SH-SY5Y (cell line): ENCODE measurements around the gene POMGNT2.

Source experiments
- GATA2 ChIP-seq: IDR thresholded peaks from 2 replicates; pipeline ENCODE4 v1.6.1; 2011; ENCODE audit warnings: mild to moderate bottlenecking, low read depth, low read length
- GATA3 ChIP-seq: IDR thresholded peaks from 2 replicates; pipeline ENCODE4 v1.6.1; 2011; ENCODE audit warnings: low read depth, mild to moderate bottlenecking, low read length, moderate library complexity

Gene POMGNT2

GRCh38 chr3:43123895-43124294 lies 18.0 kb upstream of the POMGNT2 start:
- TF ChIP-seq GATA2 (no peak), GATA3 (no peak)

GRCh38 chr3:43120937-43121336 lies 15.1 kb upstream of the POMGNT2 start:
- TF ChIP-seq GATA2 (no peak), GATA3 (no peak)

DNA sequence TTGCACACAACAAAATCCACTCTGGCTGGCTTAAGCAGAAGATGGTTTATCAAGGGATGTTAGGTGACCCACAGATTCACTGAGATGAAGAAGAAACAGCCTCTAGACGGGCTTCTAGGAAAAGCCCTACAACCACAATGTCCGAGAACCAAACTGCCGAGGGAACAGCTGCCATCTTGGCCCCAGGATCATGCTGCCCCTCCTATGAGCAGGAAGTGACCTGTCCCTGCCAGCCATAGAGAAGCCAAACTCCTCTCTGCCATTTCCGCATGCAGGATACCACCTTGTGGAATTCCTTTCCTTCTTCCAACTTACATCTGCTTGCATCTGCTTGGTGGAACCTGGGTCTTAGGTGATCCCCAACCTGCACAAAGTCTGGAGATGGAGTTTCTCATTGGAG lies 11.4 kb upstream of the POMGNT2 start:
- TF ChIP-seq GATA3 (no peak), GATA2 (no peak)

DNA sequence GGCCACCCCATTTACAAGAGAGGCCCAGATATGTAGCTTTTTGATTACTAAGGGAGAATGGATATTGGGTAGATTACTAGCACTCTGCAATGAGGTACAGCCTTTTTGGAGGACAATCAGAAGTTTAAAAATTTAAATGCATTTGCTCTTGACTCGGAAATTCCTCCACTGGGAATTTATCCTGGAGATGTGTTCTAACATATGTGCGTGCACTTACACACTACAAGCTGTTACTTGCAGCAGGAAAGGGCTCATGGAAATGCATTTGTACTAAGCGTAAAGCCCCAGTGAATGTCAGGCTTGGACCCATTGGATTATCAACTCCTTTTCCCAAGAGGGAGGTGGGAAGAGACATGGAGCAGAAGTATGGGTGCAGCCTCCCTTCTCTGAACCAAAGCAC lies 7.8 kb upstream of the POMGNT2 start:
- TF ChIP-seq GATA3 = no peak
- no peak for TF ChIP-seq GATA2

DNA sequence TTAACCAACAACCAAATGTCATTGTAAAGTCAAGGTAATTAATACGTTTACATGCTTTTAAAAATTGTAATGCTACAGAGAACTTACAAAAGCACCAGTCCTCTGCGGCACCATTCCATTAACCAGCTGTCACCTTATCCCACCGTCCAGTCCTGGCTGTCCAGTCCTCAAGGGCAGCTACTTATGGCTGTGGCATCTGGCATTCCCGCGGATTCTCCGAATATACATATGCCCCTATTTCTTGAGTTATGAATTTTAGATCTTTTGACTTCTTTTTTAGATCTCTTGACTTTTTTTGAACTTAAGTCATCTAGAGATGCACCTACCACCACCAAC lies 382 bp upstream of the POMGNT2 start:
- TF ChIP-seq GATA2 = no peak
- TF ChIP-seq GATA3 = no peak

GRCh38 chr3:43104660-43105595 lies 951 bp downstream of the POMGNT2 start:
- TF ChIP-seq GATA3 = no peak
- TF ChIP-seq GATA2 = no peak

GRCh38 chr3:43104039-43104438 lies 1.8 kb downstream of the POMGNT2 start:
- no peak for TF ChIP-seq GATA2
- no peak for TF ChIP-seq GATA3

DNA sequence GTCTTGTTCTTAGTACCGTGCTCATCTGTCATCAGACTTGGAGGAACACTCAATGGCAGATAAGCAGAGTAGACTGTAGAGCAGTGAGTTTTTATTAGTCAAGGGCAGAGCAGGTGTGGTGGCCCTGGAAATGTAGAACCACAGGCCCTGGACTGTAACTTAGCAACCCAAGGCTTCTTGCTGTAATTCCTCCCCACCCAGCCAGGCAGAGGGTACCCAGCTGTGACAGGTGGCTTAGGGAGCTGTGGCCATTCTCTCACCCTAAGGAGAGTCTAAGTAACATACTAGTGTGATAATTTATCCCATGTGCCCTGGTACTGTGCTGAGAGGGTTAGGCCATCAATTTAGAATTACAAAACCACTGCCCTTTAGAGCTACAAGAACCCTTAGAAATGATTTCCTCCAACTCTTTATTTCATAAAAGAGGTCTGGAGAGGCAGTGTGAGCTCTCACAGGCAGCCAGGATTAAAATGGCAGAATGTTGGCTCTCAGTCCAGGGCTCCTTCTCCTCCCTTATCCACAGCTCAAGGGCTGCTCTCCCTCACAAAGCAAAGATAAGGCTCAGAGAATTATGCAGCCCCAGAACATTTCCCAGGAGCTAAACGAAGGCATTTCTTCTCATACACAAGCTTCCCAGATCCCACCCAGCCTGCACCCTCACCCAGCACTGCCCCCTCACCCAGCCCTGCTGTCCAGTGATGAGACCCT lies 3.0 kb downstream of the POMGNT2 start:
- TF ChIP-seq GATA3 (no peak), GATA2 (no peak)

DNA sequence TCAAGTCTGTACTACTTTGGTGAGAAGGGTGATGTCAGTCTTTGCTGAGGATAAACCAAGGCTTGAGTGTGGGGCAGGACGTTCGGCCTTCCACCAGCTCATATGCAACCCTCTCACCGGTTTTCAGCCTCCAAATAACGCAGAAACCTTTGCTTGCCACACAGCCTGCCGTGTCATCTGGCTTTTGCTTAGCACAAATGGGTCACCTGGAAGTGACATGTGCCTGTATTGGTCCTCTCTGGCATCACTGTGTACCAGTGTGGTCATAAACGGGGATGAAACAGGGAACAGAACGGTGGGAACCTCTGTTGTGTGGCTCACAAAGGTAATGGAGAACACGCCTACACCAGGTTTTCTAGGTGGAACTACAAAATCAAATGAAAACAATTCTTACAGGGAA lies 7.1 kb downstream of the POMGNT2 start:
- no peak for TF ChIP-seq GATA3
- TF ChIP-seq GATA2 = no peak

DNA sequence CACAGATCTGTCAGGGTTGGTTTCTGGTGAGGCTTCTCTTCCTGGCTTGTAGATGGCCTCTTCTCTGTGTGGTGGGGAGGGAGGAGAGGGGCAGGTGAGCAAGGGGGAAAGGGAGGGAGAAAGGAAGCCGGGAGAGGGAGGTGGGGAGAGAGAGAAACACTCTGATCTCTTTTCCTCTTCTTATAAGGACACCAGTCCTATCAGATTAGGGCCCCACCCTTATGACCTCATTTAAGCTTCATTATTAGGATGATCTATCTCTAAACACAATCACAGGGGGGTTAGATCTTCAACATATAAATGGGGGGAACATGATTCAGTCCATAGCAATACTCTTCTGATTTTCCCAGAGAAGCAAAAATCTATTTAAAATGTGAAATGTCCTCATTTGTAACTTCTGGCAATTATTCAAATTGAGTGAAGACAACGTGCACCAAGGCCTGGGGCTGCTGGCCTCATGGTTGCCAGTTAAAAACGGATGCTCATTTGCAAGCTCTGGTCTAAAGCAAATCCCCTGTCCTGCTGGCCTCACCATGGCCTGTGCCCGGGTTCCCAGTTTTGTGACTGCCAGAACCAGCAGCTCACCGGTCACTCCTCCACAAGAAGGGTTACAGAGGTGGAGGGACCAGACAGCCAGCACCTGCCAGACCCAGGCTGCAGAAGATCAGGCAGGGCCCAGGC lies 8.3 kb downstream of the POMGNT2 start:
- TF ChIP-seq GATA3 (no peak), GATA2 (no peak)

DNA sequence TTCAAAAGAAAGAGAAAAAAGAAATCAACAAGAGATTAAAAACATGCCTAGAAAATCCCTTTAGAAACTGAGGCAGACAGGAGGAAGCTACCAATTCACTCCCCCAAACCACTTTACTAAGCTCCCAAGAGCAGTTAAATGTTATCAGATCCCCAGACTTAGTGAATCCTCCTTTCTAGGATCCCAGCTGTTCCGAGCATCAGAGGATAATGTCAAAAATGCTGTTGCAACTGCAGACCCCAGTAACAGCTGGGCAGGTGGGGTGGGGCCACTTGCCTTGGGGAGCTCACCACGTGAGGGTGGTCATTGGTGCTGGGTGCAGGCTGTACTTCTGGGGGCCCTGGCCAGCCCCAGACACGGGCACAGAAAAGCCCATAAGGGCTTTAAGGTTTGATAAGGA lies 9.1 kb downstream of the POMGNT2 start:
- TF ChIP-seq GATA3 (no peak), GATA2 (no peak)

- TF ChIP-seq GATA2 = no peak
- TF ChIP-seq GATA3 = no peak
Observed at GRCh38 chr3:43095370-43095769, 10.5 kb downstream of the POMGNT2 start.

- no peak for TF ChIP-seq GATA3
Observed at GRCh38 chr3:43094851-43095250, 11.0 kb downstream of the POMGNT2 start.

DNA sequence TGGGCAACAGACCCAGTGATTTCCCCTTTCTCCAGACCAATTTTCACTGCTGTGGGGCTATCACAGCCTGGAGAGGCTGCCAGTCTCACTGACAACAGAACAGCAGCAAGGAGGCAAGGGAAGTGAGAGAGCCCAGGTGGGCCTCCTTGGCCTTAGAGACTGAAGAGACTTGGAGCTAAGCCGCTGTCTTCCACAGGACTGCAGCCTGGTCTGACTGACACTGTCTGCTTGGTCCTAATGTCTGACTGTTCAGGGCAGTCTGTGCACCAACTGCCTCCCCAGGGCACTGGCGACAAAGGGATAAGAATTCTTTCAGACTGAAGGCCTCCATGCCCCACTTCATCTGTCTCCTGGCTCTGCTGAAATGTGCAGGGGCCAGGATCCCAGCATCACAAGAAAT lies 11.5 kb downstream of the POMGNT2 start:
- TF ChIP-seq GATA3 = no peak
- no peak for TF ChIP-seq GATA2
